ENCODE measurements around the gene ANLN. TPM values are rescaled to one million over a fixed set of nuclear protein-coding genes. Genes with fewer than 3 reads are reported as not detected.

ANLN gene
- total RNA-seq, 1 donor from 2014 or later: 3.3 TPM

- no peak overlapping the region for H3K27ac ChIP-seq
- intact Hi-C loops (cut with DNase I): no loop called here
- no peaks in the 10 kb centered on the region for H3K9me3 ChIP-seq
- DNase-seq: no peak
- no peaks in the 10 kb centered on the region for H3K36me3 ChIP-seq
- H3K4me1 ChIP-seq: peaks cover 20% of the 10 kb centered on the region
- no peak overlapping the region for H3K4me3 ChIP-seq
- no peaks in the 10 kb centered on the region for H3K27me3 ChIP-seq
- no peak for TF ChIP-seq CTCF (IDR thresholded peaks at IDR 0.05)
- no peak for ATAC-seq
These were observed 2.0 kb downstream of the ANLN start for GRCh38 chr7:36391436-36392198.

- no peak for ATAC-seq
- Histone ChIP-seq H3K27ac (no peak overlapping the region), H3K27me3 (no peaks in the 10 kb centered on the region), H3K36me3 (no peaks in the 10 kb centered on the region), H3K4me1 (peaks cover 20% of the 10 kb centered on the region), H3K9me3 (no peaks in the 10 kb centered on the region), H3K4me3 (no peak overlapping the region)
- no peak for TF ChIP-seq CTCF (IDR thresholded peaks at IDR 0.05)
- intact Hi-C loops (cut with DNase I): no loop called here
- no peak for DNase-seq
These were observed 4.2 kb downstream of the ANLN start for GRCh38 chr7:36393826-36394225.

GRCh38 chr7:36395171-36395894, 5.7 kb downstream of the ANLN start:
- no peak overlapping the region for H3K4me3 ChIP-seq
- H3K9me3 ChIP-seq: no peaks in the 10 kb centered on the region
- DNase-seq (no peak), ATAC-seq (no peak)
- intact Hi-C loops (cut with DNase I): no loop called here
- TF ChIP-seq CTCF (IDR thresholded peaks at IDR 0.05): no peak
- no peaks in the 10 kb centered on the region for H3K27me3 ChIP-seq
- H3K4me1 ChIP-seq: peaks cover 14% of the 10 kb centered on the region
- H3K36me3 ChIP-seq: no peaks in the 10 kb centered on the region
- H3K27ac ChIP-seq: no peak overlapping the region

- ATAC-seq (no peak), DNase-seq (no peak)
- peaks cover 7% of the 10 kb centered on the region for H3K4me1 ChIP-seq
- no peaks in the 10 kb centered on the region for H3K9me3 ChIP-seq
- intact Hi-C loops (cut with DNase I): no loop called here
- no peak for TF ChIP-seq CTCF (IDR thresholded peaks at IDR 0.05)
- H3K27ac ChIP-seq: no peak overlapping the region
- H3K27me3 ChIP-seq: no peaks in the 10 kb centered on the region
- H3K4me3 ChIP-seq: no peak overlapping the region
- H3K36me3 ChIP-seq: no peaks in the 10 kb centered on the region
These were observed 6.5 kb downstream of the ANLN start for GRCh38 chr7:36396150-36396549.

GRCh38 chr7:36400036-36400435, 10.4 kb downstream of the ANLN start:
- Histone ChIP-seq H3K27ac (no peak overlapping the region), H3K36me3 (no peaks in the 10 kb centered on the region), H3K4me3 (no peak overlapping the region), H3K9me3 (no peaks in the 10 kb centered on the region), H3K4me1 (no peaks in the 10 kb centered on the region), H3K27me3 (no peaks in the 10 kb centered on the region)
- ATAC-seq (no peak), DNase-seq (no peak)
- TF ChIP-seq CTCF (IDR thresholded peaks at IDR 0.05): no peak
- intact Hi-C loops (cut with DNase I): no loop called here

Data from upper lobe of right lung (tissue), 1 donor.